Activated T-helper 1 cell treated with Interleukin-2 at 50 U/mL for 16 hours (primary cell): ENCODE data around the gene FOXA2.

ENCODE experiments used
- DNase-seq: peaks from one replicate; pipeline ENCODE4 v3.0.0-alpha.2; 2020; ENCODE audit warnings: low read depth

FOXA2 gene

DNA sequence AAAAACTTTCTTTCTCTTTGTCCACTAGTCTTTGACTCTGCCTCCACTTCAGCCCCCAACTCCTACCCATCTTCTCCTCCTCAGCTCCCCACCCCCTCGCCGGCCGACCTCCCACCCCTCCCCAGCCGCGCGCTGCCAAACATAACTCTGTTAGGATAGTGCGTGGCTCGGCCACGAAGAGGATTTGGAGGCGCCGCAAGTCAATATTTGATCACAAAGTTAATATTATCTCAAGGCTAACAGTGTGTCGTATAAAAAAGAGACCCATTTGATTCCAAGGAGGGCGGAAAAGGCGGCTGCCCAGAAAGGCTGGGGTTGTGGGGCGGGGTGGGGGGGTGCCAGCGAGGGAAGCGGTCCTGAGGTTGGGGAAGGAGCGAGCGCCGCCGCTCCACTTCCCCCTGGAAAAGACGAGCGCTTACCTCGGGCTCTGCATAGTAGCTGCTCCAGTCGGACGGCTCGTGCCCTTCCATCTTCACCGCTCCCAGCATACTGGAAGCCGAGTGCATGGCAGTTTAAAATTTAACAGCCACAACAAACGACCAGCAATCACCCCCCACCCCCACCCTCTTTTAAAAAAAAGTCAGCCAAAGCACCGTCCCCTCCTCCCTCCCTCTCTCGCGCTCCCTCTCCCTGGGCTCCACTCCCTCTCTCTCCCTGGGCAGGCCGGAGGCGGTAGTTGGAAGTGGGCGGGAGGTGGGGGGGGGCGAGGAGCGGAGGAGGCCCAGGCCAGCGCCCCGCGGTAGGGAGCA lies 425 bp downstream of the FOXA2 start:
- no peak for DNase-seq

DNA sequence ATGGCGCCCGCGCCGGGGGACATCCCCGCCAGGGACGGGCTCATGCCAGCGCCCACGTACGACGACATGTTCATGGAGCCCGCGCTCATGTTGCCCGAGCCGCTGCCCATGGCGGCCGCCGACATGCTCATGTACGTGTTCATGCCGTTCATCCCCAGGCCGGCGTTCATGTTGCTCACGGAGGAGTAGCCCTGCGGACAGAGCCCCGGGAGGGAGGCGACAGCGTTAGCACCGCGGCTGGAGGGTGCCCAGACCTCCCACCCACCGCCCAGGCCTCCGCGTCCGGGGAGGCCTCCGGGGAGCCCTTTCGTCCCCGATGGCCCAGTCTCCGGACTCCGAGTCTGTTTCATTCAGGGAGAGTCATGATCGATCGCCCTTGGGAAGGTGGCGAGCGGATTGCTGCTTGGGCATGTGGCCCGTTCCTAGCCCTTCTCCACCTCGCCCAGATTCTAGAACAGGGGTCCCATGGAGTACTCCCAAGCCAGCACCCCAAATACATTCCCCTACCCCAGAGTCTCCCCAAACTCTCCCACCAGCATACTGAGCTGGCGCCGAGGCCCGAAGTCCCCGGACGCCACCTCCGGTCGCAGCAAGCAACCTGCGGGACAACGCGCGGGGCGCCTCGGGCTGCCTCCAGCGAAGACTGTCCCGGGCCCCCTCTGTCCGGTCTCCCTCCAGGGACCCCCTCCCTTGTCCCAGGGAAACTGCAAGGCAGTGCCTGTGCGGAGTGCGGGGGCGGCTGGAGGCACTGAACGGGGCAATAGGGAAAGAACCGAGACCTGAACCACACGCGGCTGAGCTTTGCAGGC lies 1.2 kb downstream of the FOXA2 start:
- DNase-seq, result no peak

DNA sequence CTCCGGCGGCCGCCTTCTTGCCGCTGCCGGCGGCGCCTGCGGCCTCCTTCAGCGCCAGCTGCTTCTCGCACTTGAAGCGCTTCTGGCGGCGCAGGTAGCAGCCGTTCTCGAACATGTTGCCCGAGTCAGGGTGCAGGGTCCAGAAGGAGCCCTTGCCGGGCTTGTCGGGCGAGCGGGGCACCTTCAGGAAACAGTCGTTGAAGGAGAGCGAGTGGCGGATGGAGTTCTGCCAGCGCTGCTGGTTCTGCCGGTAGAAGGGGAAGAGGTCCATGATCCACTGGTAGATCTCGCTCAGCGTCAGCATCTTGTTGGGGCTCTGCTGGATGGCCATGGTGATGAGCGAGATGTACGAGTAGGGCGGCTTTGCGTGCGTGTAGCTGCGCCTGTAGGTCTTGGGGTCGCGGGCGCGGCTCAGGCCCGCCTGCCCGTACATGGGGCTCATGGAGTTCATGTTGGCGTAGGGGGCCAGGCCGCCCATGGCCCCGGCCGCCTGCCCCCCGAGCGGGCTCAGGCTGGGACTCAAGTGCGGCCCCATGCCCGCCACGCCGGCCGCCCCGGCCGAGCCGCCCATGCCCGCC lies 1.9 kb downstream of the FOXA2 start:
- DNase-seq, result no peak

DNA sequence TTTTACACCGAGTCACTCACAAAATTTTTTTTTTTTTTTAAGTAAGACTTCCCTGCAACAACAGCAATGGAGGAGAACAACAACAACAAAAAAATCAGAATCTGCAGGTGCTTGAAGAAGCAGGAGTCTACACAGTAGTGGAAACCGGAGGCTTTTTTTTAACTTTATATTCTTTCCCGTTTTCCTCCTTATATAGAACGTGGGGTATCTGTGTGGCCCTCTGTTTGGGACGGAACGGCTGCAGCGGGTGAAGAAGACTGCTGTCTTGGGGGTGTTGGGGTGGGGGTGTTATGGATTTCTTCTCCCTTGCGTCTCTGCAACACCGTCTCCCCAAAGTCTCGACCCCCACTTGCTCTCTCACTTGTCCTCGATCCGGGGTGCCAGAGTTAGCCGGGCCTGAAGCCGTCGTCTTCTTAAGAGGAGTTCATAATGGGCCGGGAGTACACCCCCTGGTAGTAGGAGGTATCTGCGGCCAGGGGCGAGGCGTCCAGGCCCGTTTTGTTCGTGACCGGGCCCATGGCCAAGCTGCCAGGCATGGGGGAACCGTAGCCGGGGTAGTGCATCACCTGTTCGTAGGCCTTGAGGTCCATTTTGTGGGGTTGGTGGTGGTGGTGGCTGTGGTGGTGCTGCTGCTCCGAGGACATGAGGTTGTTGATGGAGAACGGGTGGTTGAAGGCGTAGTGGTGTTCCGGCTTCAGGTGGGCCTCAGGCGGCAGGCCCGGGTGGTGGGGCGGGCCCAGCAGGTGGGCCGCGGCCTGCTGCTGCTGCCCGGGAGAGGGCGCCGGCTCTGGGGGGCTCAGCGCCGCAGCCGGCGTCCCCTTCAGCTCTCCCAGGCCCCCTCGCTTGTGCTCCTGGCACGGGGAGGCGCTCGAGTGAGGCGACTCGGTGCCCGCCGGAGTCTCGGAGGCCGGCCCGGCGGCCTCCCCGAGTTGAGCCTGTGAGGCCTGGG lies 2.7 kb downstream of the FOXA2 start:
- no peak for DNase-seq

DNA sequence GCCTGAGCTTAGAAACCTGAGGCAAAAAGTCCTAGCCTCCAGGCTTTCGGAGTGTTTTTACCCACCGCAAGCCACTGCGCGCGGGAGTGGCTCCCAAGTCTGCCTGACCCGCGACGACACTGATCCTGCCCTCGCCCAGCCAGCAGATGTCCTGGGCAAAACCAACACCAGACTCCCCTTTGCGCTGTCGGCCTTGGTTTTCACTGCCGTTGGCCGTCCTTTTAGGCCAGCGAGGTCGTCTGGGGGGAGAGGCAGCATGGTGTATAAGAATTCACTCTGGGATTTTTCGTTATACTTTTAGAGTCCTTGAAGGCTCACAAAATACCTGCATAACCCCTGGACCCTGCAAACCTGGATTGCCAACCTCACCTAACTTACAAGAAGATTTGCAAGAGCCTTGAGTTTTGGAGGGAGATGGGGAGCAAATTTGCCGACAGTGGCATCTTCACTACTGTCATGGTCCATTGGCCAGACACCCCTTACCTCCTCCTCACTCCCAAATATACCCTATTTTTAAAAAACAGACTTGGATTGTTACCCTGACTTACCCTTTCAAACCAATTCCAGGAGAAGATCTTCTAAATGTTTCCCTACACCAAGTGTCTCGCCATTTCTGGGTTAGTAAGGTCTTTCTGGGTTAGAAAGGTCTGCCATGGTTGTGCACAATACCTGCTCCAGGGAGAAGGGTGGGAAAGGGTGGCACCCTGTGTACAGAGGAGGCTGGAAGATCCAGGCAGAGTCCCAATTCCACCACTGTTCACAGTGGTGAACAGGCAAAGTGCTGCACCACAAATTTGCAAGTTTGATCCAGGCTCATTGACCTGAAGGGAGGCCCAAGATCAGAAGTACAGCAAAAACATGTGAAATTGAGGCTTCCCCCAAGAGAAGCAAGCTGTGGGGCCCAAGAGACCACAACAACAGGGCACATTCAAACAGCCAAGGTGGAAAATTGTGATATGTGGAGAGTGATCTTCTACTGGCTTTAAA lies 4.4 kb downstream of the FOXA2 start:
- DNase-seq, result no peak

DNA sequence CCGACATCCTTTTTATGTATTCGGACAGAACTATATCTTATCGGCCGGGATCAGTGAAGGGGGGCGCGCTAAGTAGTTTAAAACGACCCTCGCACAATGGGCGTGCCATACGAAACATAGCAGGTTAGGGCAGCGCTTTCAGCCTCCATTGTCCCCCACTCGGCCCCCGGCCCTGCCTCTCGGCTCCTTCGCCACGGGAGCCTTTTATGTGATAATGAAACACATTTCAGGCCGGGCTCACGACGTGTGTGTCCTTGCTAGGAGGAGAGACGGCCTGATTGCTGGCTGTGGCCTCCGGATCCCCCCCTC lies 5.3 kb downstream of the FOXA2 start:
- no peak for DNase-seq

DNA sequence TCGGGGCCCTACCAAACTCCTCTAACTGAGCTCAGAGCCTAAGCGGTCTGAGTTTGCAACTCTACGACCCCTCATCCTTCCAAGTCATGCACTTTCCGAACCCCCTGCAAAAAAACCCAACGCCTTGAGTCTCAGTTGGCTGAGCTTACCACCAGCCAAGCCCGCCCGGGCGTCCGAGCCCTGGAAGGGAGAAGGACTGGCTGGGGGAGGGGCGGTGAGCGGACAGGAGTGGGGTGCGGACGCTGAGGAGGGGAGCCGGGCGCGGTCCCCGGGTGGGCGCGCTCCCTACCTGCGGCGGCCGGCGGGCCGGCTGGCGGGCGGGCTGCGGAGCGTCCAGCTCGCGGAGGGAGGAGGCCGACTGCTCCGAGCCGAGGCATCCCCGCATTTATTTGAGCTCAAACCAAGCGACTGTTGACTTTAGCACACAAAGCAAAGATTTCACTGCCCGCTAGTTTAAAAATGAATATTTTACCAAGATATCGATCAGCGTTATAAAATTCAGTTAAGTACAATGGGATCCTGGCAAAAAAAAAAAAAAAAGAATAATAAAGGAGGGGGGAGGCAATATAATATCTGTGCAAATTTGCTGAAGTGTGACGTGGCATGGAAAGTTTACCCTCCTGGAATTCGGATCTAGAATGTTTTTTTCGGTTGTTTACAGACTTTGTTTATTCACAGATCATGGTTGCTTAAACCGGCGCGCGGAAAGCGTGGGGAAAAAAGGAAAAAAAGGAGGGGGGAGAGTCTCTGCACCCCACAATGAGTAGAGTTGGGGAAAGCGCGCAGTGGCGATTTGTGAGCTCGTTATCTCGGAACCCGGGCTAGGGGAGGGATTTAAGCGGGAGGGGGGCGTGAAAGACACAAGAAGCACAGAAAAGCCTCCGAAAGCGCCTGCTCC lies 5.9 kb downstream of the FOXA2 start:
- DNase-seq, result no peak

DNA sequence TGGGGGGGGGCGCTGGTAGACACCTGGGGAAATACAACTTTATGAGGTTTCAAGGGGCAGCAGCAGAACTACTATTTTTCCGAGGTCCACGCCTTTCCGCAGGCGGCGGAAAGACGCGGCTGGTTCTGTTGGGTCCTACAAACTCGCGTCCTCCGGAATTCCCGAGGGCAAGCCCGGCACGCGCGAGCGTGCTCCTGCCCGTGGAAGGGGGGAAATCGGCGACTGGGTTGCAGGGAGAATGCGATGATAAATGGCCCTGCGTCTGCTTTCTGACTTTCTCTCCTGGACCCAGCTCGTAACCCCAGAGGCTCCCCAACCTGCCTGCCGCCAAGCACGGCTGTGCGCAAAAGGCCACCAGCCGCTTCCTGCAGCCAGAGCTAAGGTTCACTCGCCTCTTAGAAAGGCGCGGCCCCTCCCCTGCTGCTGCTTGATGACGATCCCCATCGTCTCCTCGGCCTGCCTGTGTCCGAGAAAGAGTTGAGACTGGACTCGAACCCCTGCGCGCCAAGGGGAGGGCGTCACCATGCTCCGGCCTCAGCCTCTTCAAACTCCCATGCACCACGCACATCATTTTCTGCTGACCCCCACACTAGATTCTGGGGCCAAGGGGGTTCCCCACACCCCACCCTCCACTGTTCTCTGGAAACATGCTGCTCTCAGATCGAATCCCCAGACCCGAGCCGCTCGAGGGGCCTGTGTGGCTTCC lies 6.7 kb downstream of the FOXA2 start:
- no peak for DNase-seq

DNA sequence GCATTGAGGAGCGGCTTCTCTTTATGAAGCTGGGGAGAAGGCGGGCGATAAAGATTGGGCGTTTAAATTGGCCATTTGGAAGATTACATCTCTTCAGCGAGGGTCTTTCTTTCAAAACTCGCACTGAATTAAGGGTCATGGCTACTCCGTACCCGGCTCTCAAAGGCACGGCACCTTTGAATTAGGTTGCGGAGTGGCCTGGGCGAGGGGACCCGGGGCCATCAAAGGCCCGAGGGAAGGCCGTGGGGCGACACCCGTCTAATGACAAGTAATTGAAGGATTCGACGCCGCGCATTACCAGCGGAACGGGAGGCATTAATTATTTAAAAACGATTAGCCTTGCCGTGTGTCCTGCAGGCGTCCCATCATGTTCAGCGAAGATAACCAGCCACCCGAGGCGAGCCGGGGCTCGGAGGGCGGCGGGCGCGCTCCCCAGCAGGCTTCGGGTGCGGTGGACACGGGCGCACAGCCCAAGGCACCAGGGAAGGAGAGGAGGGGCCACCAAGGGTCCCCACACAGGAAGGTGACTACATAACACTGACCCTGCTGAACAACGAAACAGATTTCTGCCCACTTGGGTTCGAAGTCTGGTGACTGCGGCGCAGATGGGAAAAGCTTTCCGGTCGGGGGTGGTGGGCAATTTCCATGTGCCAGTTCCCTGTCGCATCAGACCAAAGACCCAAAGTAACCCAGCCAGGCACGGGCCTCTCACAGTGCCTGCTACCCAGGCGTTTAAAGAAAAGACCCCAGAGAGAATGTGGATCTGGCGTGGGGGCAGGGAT lies 7.4 kb downstream of the FOXA2 start:
- DNase-seq, result no peak

DNA sequence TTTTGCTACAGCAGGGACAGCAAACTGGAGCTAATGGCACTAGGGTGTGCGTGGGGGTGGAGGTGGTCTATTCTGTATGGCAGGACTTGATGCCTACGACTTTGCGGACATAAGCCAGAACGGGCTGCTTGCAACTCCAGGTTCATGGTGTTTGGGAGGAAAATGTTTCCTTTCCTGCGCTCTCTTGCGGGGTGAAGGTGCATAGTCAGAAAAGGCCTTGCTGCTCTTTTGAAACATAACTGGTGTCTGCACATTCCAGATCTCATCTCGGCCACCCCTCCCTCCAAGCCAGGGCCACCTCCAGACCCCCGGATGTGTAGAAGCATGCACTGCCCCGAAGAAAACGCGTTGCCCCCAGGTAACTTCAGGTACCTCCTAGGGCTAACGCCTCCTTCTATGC lies 8.1 kb downstream of the FOXA2 start:
- no peak for DNase-seq

DNA sequence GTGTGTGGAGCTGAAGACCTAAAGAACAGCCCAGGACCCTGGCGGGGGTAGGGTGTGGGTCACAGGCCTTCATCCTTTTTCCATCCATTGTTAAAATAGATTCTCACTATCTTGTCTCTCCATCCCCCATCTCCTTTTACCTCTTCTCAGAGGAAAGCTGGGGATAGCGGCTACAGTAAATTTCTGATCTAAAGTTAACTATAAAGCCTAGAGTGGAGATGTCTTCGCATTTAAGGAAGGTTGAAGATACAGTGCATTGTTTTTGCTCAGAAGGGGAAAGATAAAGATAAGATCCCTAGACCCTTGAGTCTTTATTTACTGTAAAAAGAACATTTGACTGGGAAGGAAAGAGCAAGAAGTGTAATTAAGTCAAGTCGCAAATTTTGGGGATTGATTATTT lies 8.6 kb downstream of the FOXA2 start:
- no peak for DNase-seq

DNA sequence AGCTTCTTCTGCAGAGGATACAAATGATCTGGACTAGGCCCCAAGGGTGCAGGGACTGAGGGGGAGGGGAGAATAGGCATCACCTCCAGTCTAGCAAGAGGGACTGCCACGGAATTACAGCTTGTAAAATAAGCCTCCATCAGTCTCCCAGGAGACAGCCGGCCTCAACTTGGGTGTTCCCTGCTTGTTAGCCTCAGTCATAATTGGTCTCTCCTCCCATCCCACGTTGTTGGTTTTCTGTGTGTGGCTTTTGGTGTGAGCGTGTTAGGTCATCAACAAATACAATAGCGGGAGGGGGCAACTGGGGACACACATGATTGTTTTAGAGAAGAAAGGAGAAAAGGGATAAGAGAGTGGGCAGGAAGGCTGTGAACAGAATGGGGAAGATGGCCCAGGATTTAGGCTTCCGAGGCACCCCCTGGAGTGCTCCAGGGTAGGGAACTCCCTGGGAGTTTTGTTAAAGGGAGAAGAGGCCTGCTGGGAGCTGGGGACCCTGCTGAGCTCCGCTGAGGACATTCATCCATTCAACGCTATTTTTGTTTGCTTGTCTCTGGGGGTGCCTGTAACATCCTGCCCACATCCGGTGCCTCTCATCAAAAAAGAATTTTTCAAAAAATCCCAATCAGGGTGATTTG lies 9.2 kb downstream of the FOXA2 start:
- DNase-seq, result no peak

DNA sequence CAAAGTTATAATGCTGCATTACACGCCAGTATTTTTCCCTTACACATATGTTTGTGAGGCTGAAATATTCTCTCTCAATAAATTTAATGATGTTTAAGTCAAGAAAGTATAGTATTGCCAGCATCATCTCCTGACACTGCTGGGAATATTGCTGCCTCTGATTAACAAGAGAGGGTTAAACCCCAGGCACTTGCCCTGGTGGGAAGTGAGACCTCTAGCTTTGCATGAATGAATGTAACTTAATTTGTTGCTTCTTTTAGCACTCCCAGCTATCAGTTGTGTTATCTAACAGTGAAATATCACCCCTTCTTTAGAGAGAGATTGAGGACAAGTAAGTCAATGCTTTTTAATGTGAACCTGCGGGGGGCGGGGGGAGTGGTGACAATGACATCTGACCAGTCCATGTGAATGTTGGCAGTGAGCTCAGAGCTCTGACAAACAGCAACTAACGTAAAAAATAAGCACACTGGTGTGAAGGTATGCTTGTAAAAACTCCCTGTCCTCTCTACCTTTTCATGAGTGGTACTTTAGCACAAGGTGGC lies 9.8 kb downstream of the FOXA2 start:
- DNase-seq, result no peak

DNA sequence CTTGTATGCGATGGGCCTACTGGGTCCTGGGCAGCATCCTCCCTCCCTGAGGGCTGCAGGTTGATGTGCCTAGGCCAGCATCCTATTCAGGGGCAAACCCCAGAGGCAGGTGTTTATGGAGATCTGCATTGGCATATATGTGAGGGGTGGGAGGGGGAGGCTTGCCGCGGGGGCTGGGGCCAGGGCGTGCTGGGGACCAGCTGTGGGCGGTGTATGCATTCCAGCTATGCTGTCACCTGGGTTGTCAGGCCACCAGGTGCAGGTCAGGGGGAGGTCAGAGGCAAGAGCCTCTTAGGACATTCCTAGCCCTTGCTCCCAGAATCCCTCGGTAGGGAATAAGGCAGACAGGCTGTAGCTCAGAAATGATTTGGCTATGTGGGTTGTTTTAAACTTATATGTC lies 11.9 kb downstream of the FOXA2 start:
- no peak for DNase-seq

DNA sequence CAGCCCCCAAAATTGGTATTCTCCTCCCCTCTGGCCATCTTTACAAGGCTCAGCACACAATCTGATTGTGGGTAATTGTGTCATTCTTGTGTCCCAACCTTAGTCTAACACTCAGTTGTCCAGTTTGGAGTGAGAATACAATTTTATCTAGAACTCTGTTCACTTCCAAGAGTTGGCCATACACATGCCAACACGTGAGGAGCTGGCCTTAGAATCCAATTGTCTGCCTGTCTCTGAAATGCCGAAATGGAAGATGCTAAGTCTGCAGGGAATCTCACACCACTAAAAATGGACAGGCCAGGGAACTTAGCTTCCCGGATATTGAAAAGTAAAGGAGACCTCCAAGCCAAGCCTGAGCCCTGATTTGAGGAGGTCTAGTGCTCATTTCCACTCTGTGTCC lies 12.3 kb downstream of the FOXA2 start:
- no peak for DNase-seq

DNA sequence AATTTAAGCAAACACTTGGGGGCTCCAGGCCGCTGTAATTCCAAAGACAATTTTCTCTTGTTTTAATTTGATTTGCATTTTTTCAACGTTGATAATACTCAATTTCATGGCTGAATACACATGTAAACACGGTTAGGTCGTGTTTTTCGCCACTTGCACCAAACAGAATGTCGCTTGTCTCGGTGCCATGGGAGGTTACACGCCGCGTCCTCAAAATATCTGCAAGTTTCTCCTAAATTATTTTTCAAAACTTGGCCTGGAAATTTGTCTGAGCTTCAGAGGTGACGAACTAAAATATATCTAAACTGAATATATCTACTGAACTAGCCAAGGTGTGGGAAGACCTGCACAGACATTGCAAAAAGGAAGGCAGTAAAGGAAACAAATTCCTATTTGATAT lies 15.0 kb downstream of the FOXA2 start:
- no peak for DNase-seq

DNA sequence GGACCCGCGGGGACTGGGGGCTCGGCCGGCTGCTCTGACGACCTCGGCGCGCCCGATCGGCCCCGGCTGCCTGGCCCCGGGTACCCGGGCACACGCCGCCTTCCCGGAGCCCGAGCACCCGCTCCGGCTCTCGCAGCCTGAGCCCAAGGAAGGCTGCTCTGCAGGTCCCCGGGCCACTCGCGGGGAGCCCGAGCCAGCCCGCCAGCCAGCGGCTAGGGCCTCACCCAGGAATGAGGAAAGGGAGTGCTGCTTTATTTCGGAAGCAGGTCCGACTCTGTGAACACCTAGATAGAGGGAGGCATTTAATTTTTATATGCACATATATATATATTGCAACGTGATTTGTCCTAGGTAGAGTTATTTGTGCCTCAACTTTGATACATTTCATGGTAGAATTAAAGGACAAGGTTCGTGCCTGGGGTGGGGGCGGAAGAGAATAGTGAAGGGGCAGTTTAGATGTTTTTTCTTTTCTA lies 15.5 kb downstream of the FOXA2 start:
- DNase-seq, result no peak
